Camera-type eye (tissue), 1 donor: ENCODE measurements around the gene TXNL1. TPM values are rescaled to one million over a fixed set of nuclear protein-coding genes. Genes with fewer than 3 reads are reported as not detected.

ENCODE experiments used
- total RNA-seq: library from RNA; depleted of rRNA; stranded (reverse); fragments of >200 nt; gene quantifications from one replicate; pipeline ENCODE4 v1.2.3, GENCODE V29; 2014

The TXNL1 gene
- 71.1 TPM for total RNA-seq

GRCh38 chr18:56638232-56639103 is at the start of gene TXNL1:
Gene TXNL1, minus strand, starts transcription at chr18:56638592. Its CDS starts 152 bp downstream, at chr18:56638440.

DNA sequence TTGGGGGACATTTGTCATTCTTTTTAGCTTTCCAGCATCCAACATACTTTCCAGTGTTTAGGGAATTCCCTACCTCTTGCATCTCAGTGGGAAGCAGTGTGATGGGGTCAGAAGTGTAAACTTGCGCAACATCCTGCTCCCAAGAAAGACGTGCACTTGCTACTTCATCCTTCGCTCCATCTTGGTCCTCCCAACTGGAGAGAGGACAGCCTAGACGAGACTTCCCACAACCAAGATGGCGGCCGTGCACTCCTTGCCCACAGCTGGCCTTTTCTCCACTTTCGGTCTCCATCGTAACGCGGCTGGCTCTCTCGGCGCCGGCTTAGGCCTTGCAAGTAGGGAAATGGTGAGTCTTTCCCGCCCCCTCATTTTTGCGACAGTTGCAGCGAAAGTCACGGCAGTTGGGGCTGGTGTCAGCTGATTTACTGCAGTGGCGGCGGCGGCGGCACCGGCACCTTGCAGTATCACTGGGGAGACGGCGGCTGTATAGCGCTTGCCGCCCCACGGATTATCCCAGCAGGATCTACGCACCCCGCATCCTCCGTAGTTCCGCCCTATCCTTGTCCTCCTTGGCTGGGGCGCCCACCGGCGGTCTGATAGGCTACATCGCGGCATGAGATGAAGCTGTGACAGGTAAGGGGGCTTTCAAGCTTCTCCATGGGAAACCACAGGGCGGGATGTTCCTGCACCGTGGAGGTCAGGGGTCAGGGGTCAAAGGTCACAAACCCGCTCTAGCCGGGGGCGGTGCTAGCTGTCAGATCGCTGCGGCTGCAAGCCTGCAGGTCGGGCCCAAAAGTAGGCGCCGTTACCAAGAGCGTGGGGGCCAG is 12.8 kb upstream of the TXNL1 start, which contains the start of gene WDR7:
WDR7 (plus strand) TSS at position 416 of the 827 bp plus-strand sequence. CDS start 21,157 bp downstream, outside the sequence.

Other genes starting within 250 kb of the TXNL1 start
- gene WDR7, start 12.8 kb upstream of the TXNL1 start, total RNA-seq, result 80.0 TPM